ENCODE measurements around the gene SNRK. TPM values are rescaled to one million over a fixed set of nuclear protein-coding genes. Genes with fewer than 3 reads are reported as not detected.

SNRK gene
- total RNA-seq, 6 experiments from 2014 or later, result 14.0 to 26.2 (median 15.3) TPM

DNA sequence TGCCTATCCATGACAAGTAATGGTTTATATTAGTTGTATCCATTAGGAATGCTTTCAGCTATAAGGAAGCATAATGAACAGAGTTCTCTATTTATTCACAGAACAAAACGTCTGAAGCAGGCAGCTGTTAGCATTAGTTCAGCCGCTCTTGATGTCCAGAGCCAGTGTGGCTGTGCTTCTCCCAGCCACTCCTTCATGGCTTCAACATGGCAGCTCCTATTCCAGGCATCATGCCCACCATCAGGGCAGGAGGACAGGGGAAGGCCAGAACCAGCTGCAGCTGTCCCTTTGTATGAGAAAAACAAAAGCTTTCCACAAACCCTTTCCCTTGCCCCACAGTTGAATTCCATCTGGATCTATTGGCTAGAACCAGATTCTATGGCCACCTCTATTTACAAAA lies 12.9 kb upstream of the SNRK start:
- ATAC-seq (no peak), DNase-seq (no peak)
- no peak for TF ChIP-seq POLR2A (IDR thresholded peaks at IDR 0.05)
- TF ChIP-seq, protein P1, sequence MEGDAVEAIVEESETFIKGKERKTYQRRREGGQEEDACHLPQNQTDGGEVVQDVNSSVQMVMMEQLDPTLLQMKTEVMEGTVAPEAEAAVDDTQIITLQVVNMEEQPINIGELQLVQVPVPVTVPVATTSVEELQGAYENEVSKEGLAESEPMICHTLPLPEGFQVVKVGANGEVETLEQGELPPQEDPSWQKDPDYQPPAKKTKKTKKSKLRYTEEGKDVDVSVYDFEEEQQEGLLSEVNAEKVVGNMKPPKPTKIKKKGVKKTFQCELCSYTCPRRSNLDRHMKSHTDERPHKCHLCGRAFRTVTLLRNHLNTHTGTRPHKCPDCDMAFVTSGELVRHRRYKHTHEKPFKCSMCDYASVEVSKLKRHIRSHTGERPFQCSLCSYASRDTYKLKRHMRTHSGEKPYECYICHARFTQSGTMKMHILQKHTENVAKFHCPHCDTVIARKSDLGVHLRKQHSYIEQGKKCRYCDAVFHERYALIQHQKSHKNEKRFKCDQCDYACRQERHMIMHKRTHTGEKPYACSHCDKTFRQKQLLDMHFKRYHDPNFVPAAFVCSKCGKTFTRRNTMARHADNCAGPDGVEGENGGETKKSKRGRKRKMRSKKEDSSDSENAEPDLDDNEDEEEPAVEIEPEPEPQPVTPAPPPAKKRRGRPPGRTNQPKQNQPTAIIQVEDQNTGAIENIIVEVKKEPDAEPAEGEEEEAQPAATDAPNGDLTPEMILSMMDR (IDR thresholded peaks at IDR 0.05), result no peak
- Histone ChIP-seq H3K9me3 (no peaks in the 10 kb centered on the region), H3K4me1 (no peaks in the 10 kb centered on the region), H3K36me3 (no peaks in the 10 kb centered on the region), H3K27me3 (no peaks in the 10 kb centered on the region), H3K4me3 (no peak overlapping the region), H3K27ac (no peak overlapping the region)
- intact Hi-C loops (cut with DNase I), result no loop called here
- WGBS (ENCODE audit: insufficient coverage, low coverage, low lambda C conversion rate, missing lambda C conversion rate), result 78% methylated on average over 2 of the region's 2 CpGs

DNA sequence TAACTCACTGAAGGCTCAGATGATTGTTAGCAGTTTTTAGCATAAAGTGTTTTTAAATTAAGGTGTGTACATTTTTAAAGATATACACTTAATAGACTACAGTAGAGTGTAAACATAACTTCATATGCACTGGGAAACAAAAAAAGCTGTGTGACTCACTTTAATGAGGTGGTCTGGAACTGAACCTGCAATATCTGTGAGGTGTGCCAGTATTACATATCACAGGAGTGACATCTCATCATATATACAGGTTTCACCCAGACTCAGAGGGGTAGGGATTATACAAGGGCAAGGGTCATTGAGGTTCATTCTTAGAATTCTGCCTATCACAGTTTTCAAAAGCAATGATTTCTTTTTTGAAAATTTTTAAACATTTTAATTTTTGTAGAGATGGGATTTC lies 7.3 kb upstream of the SNRK start:
- H3K36me3 ChIP-seq, result no peaks in the 10 kb centered on the region
- ATAC-seq (no peak), DNase-seq (no peak)
- no peaks in the 10 kb centered on the region for H3K27me3 ChIP-seq
- H3K4me1 ChIP-seq, result no peaks in the 10 kb centered on the region
- no peak overlapping the region for H3K4me3 ChIP-seq
- no peaks in the 10 kb centered on the region for H3K9me3 ChIP-seq
- no peak overlapping the region for H3K27ac ChIP-seq
- intact Hi-C loops (cut with DNase I), result no loop called here
- no peak for TF ChIP-seq POLR2A (IDR thresholded peaks at IDR 0.05)
- TF ChIP-seq, protein P1 (IDR thresholded peaks at IDR 0.05), result no peak

DNA sequence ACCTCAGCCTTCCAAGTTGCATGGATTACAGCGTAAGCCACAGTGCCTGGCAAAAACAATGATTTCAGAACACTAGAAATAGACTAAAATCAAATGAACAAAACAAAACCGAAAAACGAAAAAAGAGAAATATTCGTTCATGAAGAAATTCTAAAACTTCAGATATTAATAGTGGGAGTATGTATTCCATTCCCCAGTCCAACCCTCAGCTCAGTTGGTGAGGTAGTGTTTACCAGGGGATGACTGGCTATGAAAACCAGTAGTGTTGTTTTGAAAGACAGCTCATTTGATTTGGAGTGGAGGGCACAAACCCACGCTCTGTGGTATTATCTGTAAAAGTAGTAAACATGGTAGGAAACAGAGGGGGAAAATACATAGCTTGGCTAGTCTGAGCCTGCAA lies 6.8 kb upstream of the SNRK start:
- 90% methylated on average over 5 of the region's 5 CpGs for WGBS (ENCODE audit: insufficient coverage, low coverage, low lambda C conversion rate, missing lambda C conversion rate)
- no peak for DNase-seq
- H3K27me3 ChIP-seq, result no peaks in the 10 kb centered on the region
- intact Hi-C loops (cut with DNase I), result no loop called here
- no peak for TF ChIP-seq POLR2A (IDR thresholded peaks at IDR 0.05)
- TF ChIP-seq, protein P1 (IDR thresholded peaks at IDR 0.05), result no peak
- no peaks in the 10 kb centered on the region for H3K36me3 ChIP-seq
- no peak overlapping the region for H3K27ac ChIP-seq
- H3K4me3 ChIP-seq, result no peak overlapping the region
- no peaks in the 10 kb centered on the region for H3K9me3 ChIP-seq
- no peak for ATAC-seq
- H3K4me1 ChIP-seq, result no peaks in the 10 kb centered on the region

DNA sequence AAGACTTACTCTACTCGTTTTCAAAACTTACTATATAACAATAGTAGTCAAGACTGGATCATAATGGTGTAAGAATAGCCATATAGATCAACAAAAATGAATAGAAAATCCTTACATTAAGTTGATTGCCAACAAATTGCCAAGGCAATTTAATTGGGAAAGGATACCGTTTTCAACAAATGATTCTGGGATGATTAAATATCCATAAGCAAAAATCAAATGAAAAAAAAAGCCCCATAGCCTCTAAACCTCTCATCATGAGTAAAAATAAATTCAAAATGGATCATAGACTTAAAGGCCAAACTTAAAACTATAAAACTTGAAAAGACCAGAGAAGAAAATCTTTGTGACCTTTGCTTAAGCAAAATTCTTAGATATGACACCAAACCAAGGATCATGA lies 5.3 kb upstream of the SNRK start:
- ATAC-seq (no peak), DNase-seq (no peak)
- intact Hi-C loops (cut with DNase I), result no loop called here
- no peak overlapping the region for H3K4me3 ChIP-seq
- WGBS (ENCODE audit: insufficient coverage, low coverage, low lambda C conversion rate, missing lambda C conversion rate), result 68% methylated on average over 2 of the region's 2 CpGs
- no peak overlapping the region for H3K27ac ChIP-seq
- H3K9me3 ChIP-seq, result no peaks in the 10 kb centered on the region
- no peaks in the 10 kb centered on the region for H3K4me1 ChIP-seq
- H3K36me3 ChIP-seq, result no peaks in the 10 kb centered on the region
- H3K27me3 ChIP-seq, result no peaks in the 10 kb centered on the region
- TF ChIP-seq, protein P1 (IDR thresholded peaks at IDR 0.05), result no peak
- no peak for TF ChIP-seq POLR2A (IDR thresholded peaks at IDR 0.05)

DNA sequence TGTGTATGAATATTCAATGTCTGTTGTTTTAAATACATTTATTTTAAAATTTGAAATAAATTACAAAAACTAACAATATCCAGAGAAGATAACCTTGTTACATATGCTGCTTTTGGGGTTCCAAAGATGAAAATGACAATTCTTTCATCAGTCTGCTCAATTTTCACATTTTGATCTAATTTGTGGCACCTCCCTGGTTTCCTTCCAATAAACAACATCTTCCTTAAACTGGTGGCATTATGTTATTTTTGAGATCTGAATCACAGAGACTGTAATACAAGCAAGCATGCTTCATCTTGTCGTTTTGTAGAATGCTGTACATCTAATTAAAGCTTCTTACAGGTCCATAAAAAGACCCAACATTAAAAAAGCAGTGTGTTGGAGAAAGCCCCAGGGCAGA lies 2.2 kb upstream of the SNRK start:
- Histone ChIP-seq H3K27me3 (no peaks in the 10 kb centered on the region), H3K9me3 (no peaks in the 10 kb centered on the region), H3K27ac (no peak overlapping the region), H3K36me3 (no peaks in the 10 kb centered on the region), H3K4me1 (peaks cover 0 to 16% (median under 1%) of the 10 kb centered on the region in 4 donors), H3K4me3 (no peak overlapping the region)
- intact Hi-C loops (cut with DNase I), result no loop called here
- no peak for TF ChIP-seq POLR2A (IDR thresholded peaks at IDR 0.05)
- TF ChIP-seq, protein P1 (IDR thresholded peaks at IDR 0.05), result no peak
- DNase-seq (no peak), ATAC-seq (no peak)
- WGBS (ENCODE audit: insufficient coverage, low coverage, low lambda C conversion rate, missing lambda C conversion rate), result 76% methylated on average over 1 of the region's 1 CpG
